ENCODE results near the gene SREBF2.

Gene SREBF2

GRCh38 chr22:41832553-41833368 is at the start of gene SREBF2:
SREBF2 (plus strand) TSS chr22:41833105; CDS start chr22:41833271, 166 bp downstream.
- DNase-seq, result peak; percentile 74

GRCh38 chr22:41787331-41787730 is 45.6 kb upstream of the SREBF2 start:
- no peak for DNase-seq

- DNase-seq, result no peak
These were observed 39.0 kb upstream of the SREBF2 start for GRCh38 chr22:41793871-41794270.

DNA sequence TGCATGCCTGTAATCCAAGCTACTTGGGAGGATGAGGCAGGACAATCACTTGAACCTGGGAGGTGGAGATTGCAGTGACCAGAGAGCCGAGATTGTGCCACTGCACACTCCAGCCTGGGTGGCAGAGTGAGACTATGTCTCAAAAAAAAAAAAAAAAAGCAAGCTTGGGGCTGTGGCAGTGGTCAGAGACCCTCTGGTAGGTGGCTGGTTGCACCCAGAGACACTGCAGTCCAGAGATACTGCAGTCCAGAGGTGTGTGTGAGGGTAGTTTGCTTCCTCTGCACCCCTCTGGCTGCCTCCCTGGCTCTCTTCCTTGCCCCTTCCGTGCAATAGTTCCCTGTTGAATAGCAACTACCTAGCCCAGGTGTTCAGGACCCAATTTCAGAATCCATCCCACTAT is 34.2 kb upstream of the SREBF2 start:
- no peak for DNase-seq

DNA sequence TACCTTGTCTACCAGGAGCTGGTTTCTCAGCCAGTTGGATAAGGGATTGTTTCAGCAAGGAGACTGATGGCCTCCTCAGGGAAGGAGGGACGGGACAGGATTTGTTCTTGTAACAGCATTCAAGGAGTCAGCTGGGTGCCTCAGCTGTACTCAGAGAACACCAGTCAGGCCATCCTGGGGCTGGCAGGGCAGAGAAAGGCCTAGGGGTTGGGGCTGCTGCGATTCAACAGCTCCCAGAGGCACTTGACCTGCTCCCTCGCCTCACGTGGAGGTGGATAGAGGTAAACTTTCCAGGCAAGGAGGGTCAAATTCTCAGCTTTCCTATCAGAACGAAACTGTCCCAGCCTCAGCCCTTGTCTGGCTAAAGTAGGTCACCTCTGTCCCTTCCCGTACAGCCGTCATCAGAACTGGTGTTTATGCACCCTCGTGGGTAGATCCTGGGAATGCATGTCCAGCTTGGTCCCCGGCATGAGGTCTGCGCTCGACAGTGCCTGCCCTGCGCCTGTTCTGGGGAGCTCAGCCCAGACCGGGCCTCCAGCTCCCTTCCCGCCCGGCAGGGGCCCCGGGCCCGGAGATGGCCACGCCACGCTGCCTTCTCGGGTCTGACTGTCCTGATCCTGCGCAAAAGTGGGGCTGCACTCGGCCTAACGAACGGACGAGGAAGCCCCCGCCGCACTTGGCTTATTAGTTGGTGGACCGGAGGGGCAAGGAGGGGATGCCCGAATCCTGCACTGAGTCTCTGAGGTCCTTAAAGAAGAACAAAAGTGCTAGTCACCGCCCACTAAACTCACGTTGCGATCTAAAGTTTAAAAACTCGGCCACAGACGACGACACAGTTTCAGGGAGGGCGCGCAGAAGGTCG is 33.2 kb upstream of the SREBF2 start:
- no peak for DNase-seq

- peak; percentile 26 for DNase-seq
These were observed 32.4 kb upstream of the SREBF2 start, which contains the start of gene CCDC134 for GRCh38 chr22:41800348-41801146. CCDC134 (plus strand) TSS chr22:41800679; CDS start chr22:41808891, 8,212 bp downstream.

- DNase-seq, result no peak
These were observed 31.6 kb upstream of the SREBF2 start for GRCh38 chr22:41801147-41801819.

GRCh38 chr22:41801886-41802285 is 31.0 kb upstream of the SREBF2 start:
- no peak for DNase-seq

GRCh38 chr22:41805639-41806038 is 27.3 kb upstream of the SREBF2 start:
- DNase-seq, result no peak

GRCh38 chr22:41808400-41808799 is 24.5 kb upstream of the SREBF2 start:
- no peak for DNase-seq

GRCh38 chr22:41810022-41810421 is 22.9 kb upstream of the SREBF2 start:
- DNase-seq, result no peak

DNA sequence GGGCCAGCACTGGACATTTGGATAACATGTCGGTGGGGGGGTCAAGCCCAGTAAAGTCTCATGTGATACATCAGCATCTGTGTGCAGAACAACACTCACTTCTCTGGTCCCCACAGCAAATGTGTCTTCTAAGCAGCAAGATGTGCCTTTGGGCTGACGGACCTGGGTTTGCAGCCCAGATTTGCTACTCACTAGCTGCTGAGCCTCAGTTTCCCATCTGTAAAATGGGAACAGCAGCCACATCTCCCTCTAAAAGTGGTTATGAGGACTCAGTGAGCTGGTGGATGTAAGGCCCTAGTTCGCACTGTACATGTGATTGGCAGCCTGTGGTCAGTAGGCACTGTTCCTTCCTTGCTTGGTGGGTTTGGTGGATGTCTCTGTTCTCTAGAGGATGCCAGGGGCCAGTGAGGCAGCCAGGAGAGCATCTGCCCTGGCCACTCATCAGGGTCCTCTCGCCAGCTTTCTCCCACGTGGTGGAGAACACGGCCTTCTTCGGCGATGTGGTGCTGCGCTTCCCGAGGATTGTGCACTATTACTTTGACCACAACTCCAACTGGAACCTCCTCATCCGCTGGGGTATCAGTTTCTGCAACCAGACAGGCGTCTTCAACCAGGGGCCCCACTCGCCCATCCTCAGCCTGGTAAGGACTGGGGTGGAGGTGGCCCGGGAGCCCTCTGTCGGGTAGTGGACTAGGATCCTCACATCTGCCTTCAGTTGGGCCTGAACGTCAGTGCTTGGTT is 19.9 kb upstream of the SREBF2 start:
- no peak for DNase-seq

GRCh38 chr22:41813726-41814410 is 19.0 kb upstream of the SREBF2 start:
- no peak for DNase-seq

DNA sequence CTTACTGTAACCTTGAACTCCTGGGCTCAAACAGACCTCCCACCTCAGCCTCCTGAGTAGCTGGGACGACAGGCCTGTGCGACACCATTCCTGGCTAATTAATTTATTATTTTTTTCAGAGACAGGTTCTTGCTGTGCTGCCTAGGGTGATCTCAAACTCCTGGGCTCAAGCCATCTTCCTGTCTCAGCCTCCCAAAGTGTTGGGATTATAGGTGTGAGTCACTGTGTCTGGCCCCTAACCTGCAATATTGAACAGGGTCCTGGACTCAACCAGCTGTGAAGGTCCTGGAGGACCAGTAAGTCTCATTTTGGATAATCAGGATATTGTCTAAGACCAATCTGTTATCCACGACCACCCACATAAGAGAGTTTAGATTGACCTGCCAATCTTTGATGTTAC is 17.2 kb upstream of the SREBF2 start:
- DNase-seq, result no peak

GRCh38 chr22:41816241-41816640 is 16.7 kb upstream of the SREBF2 start:
- DNase-seq, result no peak

DNA sequence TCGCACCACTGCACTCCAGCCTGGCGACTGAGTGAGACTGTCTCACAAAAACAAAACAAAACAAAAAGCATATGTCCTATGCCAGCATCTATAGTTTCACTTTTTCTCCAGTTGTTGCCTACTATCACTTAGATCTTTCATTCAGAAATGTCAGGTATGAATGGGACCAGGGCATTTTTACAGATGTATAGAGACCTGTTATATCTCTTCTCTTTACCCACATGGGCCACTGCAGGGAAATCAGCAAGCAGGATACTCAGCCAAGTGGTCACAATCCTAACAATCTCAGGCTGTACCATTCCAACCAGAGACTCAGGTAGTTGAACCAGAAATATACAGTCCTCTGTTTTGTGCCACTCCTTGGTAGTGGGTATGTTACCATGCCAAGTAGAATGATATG is 16.0 kb upstream of the SREBF2 start:
- DNase-seq, result no peak

DNA sequence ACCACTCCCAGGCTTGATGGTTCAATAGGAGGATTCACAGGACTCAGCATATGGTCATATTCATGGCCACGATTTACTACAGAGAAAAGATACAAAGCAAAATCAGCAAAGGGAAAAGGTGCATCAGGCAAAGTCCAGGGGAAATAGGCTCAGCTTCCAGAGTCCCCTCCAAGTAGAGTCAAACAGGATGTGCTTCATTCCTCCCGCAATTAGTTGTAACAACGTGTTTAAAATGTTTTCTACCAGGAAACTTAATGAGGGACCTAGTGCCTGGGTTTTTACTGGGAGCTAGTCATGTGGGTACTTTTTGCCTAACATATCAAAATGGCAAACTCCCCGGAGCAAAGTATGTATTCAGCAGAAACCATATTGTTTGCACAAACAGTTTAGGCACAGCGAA is 14.9 kb upstream of the SREBF2 start:
- DNase-seq, result no peak

- no peak for DNase-seq
These were observed 14.3 kb upstream of the SREBF2 start for GRCh38 chr22:41818596-41818995.

GRCh38 chr22:41819257-41819656 is 13.6 kb upstream of the SREBF2 start:
- no peak for DNase-seq

DNA sequence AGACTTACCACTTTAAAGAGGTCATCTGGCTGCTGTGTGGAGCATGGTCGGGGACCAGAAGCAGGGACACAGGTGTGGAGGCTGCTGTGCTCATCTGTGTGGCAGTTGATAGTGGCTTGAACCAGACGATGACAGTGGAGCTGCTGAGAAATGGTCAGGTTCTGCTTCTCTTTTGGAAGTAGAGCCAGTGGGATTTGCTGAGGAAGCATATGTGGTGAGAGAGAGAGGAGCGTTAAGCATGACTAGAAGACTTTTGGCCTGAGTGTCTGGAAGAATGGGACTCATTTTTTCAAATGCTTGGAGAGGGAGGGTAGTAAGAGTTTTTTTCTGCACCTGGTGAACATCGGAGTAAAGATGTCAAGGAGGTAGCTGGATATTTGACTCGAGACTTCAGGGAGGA is 12.5 kb upstream of the SREBF2 start:
- no peak for DNase-seq
